ENCODE data around the gene RDX.

Gene RDX

GRCh38 chr11:110296226-110297075 is at the start of gene RDX:
Gene RDX, minus strand, starts transcription at chr11:110296614. Its CDS starts 16,922 bp downstream, at chr11:110279692.
- TF ChIP-seq CTCF (IDR thresholded peaks at IDR 0.05): no peak

GRCh38 chr11:110345743-110346142 is 49.3 kb upstream of the RDX start:
- TF ChIP-seq CTCF (IDR thresholded peaks at IDR 0.05): no peak

GRCh38 chr11:110340436-110340835 is 44.0 kb upstream of the RDX start:
- TF ChIP-seq CTCF (IDR thresholded peaks at IDR 0.05): no peak

GRCh38 chr11:110339456-110340250 is 43.2 kb upstream of the RDX start:
- no peak for TF ChIP-seq CTCF (IDR thresholded peaks at IDR 0.05)

- no peak for TF ChIP-seq CTCF (IDR thresholded peaks at IDR 0.05)
These were observed 42.3 kb upstream of the RDX start for GRCh38 chr11:110338684-110339083.

- TF ChIP-seq CTCF (IDR thresholded peaks at IDR 0.05): no peak
These were observed 41.3 kb upstream of the RDX start for GRCh38 chr11:110337570-110338193.

GRCh38 chr11:110336054-110336453 is 39.6 kb upstream of the RDX start:
- TF ChIP-seq CTCF (IDR thresholded peaks at IDR 0.05): no peak

All from LNCAP (cell line).